HepG2 (cell line): ENCODE data around the gene ZNF512B. TPM values are rescaled to one million over a fixed set of nuclear protein-coding genes. Genes with fewer than 3 reads are reported as not detected.

Experiments
- ATAC-seq: fragments of 200-7000 bp; cut with Tn5 transposase; 3 replicates; pipeline ENCODE4 v1.9.1; 2020; ENCODE audit warnings: mild to moderate bottlenecking, moderate library complexity
- BruUV-seq: library from RNA; stranded (reverse); fragments of 400-500 nt; replicated peaks from 2 replicates; lab custom pipeline; 2021; lab: Mats Ljungman, UMichigan
- CTCF ChIA-PET: fragments of 300-600 bp; formaldehyde crosslinking; extraction: SDS; loops from one replicate; lab custom pipeline; 2021; ENCODE audit warnings: low total read pairs, inconsistent platforms, low intra/inter-chr PET ratio; lab: Yijun Ruan, JAX
- POLR2A ChIA-PET: fragments of 350-600 bp; sonication (Branson Sonifier 250); formaldehyde crosslinking; loops from one replicate; lab custom pipeline; 2020; ENCODE audit warnings: antibody characterized with exemption, inconsistent platforms; lab: Yijun Ruan, JAX
- DNase-seq: peaks from one replicate; pipeline ENCODE4 v3.0.0-alpha.2; 2015; ENCODE audit warnings: low spot score
- FAIRE-seq: peaks from 3 replicates; lab custom pipeline; 2011; peaks lifted over from hg19 to GRCh38; lab: Jason Lieb, UNC
- H2AFZ ChIP-seq: one replicate; pipeline ENCODE4 v1.6.1; 2011; ENCODE audit warnings: low read length, inconsistent platforms
- H3K27ac ChIP-seq: fragments of 300-600 bp; 3 replicates; pipeline ENCODE4 v1.8.0; 2011; ENCODE audit warnings: mixed run types, mild to moderate bottlenecking, mixed read lengths, low read length, inconsistent platforms; ENCODE audit not compliant: insufficient read depth; ENCODE audit errors: extremely low read length
- H3K27me3 ChIP-seq, 2 experiments: fragments of 200-600 bp in 1 of 2; 2 replicates in 1 of 2; 3 replicates in 1 of 2; pipeline versions ENCODE4 v1.6.0 to v1.8.0; 2011; ENCODE audit warnings: low read length in 2 of 2, mild to moderate bottlenecking in 2 of 2, moderate library complexity in 2 of 2, inconsistent platforms in 1 of 2; ENCODE audit not compliant: insufficient read depth in 2 of 2, control insufficient read depth in 1 of 2
- H3K36me3 ChIP-seq, 2 experiments: fragments of 200-600 bp in 1 of 2; replicated peaks in 1 of 2; 2 replicates in 1 of 2; 3 replicates in 1 of 2; pipeline versions ENCODE4 v1.5.1 to v1.8.0; 2011; ENCODE audit warnings: low read length in 2 of 2, inconsistent platforms in 1 of 2; ENCODE audit not compliant: insufficient read depth in 2 of 2, control insufficient read depth in 1 of 2
- H3K4me1 ChIP-seq: 2 replicates; pipeline ENCODE4 v1.5.1; 2012; ENCODE audit warnings: low read length, inconsistent platforms; ENCODE audit not compliant: insufficient read depth
- H3K4me2 ChIP-seq: 2 replicates; pipeline ENCODE4 v1.6.0; 2011; ENCODE audit warnings: low read depth, low read length, inconsistent platforms
- H3K4me3 ChIP-seq, 3 experiments: fragments of 200-600 bp in 1 of 3; sonication (generic), shearing (Covaris generic) in 1 of 3; replicated peaks in 1 of 3; 2 replicates each; pipeline ENCODE4 v1.5.1; 2011 to 2016; ENCODE audit warnings: low read length in 3 of 3, inconsistent platforms in 2 of 3, low read depth in 2 of 3, mild to moderate bottlenecking in 2 of 3, control low read depth in 1 of 3, mixed read lengths in 1 of 3; ENCODE audit not compliant: insufficient read depth in 1 of 3
- H3K79me2 ChIP-seq: one replicate; pipeline ENCODE4 v1.6.1; 2011; ENCODE audit warnings: low read length, inconsistent platforms; ENCODE audit not compliant: insufficient read depth
- H3K9ac ChIP-seq: 2 replicates; pipeline ENCODE4 v1.6.0; 2011; ENCODE audit warnings: mild to moderate bottlenecking, low read depth, low read length, inconsistent platforms; ENCODE audit not compliant: insufficient read depth
- H3K9me3 ChIP-seq: 2 replicates; pipeline ENCODE4 v1.5.1; 2012; ENCODE audit warnings: mild to moderate bottlenecking, low read length
- H4K20me1 ChIP-seq: 2 replicates; pipeline ENCODE4 v1.6.0; 2011; ENCODE audit warnings: inconsistent platforms, mild to moderate bottlenecking, low read length, moderate library complexity; ENCODE audit not compliant: insufficient read depth
- ETV5 ChIP-seq: IDR thresholded peaks from 2 replicates; pipeline ENCODE4 v1.6.1; 2018; ENCODE audit warnings: missing biosample characterization, missing genetic modification reagents, inconsistent platforms, borderline replicate concordance
- HNRNPK ChIP-seq: fragments of 200-400 bp; formaldehyde crosslinking; IDR thresholded peaks from 2 replicates; pipeline ENCODE4 v1.6.1; 2018; ENCODE audit warnings: low read length, low read depth, moderate library complexity, mild to moderate bottlenecking; ENCODE audit not compliant: poor library complexity, severe bottlenecking
- JUND ChIP-seq: sonication (generic); formaldehyde crosslinking; IDR thresholded peaks from 2 replicates; pipeline ENCODE4 v1.8.0; 2022; ENCODE audit warnings: mild to moderate bottlenecking, missing genetic modification reagents
- NR2F6 ChIP-seq, 2 experiments: IDR thresholded peaks; 2 replicates each; pipeline ENCODE4 v1.6.1; 2016; ENCODE audit warnings: antibody characterized with exemption in 1 of 2, mild to moderate bottlenecking in 1 of 2
- PCBP1 ChIP-seq: fragments of 200-400 bp; formaldehyde crosslinking; IDR thresholded peaks from 2 replicates; pipeline ENCODE4 v1.6.1; 2017; ENCODE audit warnings: mild to moderate bottlenecking, low read depth, low read length, borderline replicate concordance
- POLR2G ChIP-seq: fragments of 200-400 bp; formaldehyde crosslinking; IDR thresholded peaks from 2 replicates; pipeline ENCODE4 v1.6.1; 2018; ENCODE audit warnings: mild to moderate bottlenecking, low read depth, low read length, moderate library complexity
- RBFOX2 ChIP-seq: fragments of 200-400 bp; formaldehyde crosslinking; IDR thresholded peaks from 2 replicates; pipeline ENCODE4 v1.6.1; 2017; ENCODE audit warnings: low read depth, mild to moderate bottlenecking, low read length
- REL ChIP-seq: sonication (generic); formaldehyde crosslinking; conservative IDR thresholded peaks from 2 replicates; pipeline ENCODE4 v1.8.0; 2022; ENCODE audit warnings: mild to moderate bottlenecking, missing genetic modification reagents, moderate library complexity
- SMAD3 ChIP-seq: sonication (generic); formaldehyde crosslinking; IDR thresholded peaks from 2 replicates; pipeline ENCODE4 v1.4.0; 2020; ENCODE audit warnings: missing genetic modification reagents
- ZBTB33 ChIP-seq: sonication (generic); formaldehyde crosslinking; IDR thresholded peaks from 2 replicates; pipeline ENCODE4 v1.4.0; 2020; ENCODE audit warnings: missing genetic modification reagents
- ZFP41 ChIP-seq: sonication (generic); formaldehyde crosslinking; IDR thresholded peaks from 2 replicates; pipeline ENCODE4 v1.4.0; 2020; ENCODE audit warnings: mild to moderate bottlenecking, missing genetic modification reagents, borderline replicate concordance
- ZNF788 ChIP-seq: sonication (generic); formaldehyde crosslinking; IDR thresholded peaks from 2 replicates; pipeline ENCODE4 v1.5.0; 2020; ENCODE audit warnings: mild to moderate bottlenecking, missing genetic modification reagents, borderline replicate concordance
- WGBS: methylation state at CpG from one replicate; pipeline ENCODE4 v1.1.6; 2017; ENCODE audit warnings: low lambda C conversion rate; 5-methylcytosine and 5-hydroxymethylcytosine counted together
- in situ Hi-C: cut with HindIII; loops from 2 replicates; pipeline ENCODE4 v1.10.0; 2017; ENCODE audit warnings: low pct_unique_long_range_greater_than_20kb; ENCODE audit not compliant: extremely low pct_ligation_motif_present
- intact Hi-C: fragments of 100-400 bp; cut with micrococcal nuclease; formaldehyde crosslinking; loops from one replicate; pipeline ENCODE4 v1.10.0; 2022; ENCODE audit not compliant: unreplicated experiment
- polyA plus RNA-seq, 8 experiments: library from polyadenylated mRNA; depleted of rRNA in 3 of 8; stranded (reverse) in 7 of 8; unstranded in 1 of 8; fragments of >200 nt; fragmentation: Illumina TruSeq in 4 of 8; extraction: Trizol in 4 of 8; gene quantifications; 2 replicates each; pipeline versions ENCODE4 v1.2.1 to v1.2.3, GENCODE V29; 2011 to 2016; ENCODE audit warnings: low read depth in 4 of 8, missing spikeins in 1 of 8, mixed read lengths in 1 of 8; ENCODE audit not compliant: insufficient read depth in 1 of 8
- total RNA-seq, 5 experiments: library from RNA; depleted of rRNA; stranded (reverse); fragments of >200 nt; fragmentation: Illumina TruSeq; extraction: Trizol; gene quantifications; 2 replicates each; pipeline ENCODE4 v1.2.3, GENCODE V29; 2016; ENCODE audit warnings: low read depth in 1 of 5
- TF ChIP-seq, protein P1 (sequence below): fragments of 450-650 bp; IDR thresholded peaks from 2 replicates; pipeline ENCODE4 v1.6.1; 2017
- TF ChIP-seq, protein P2 (sequence below): sonication (generic); formaldehyde crosslinking; conservative IDR thresholded peaks from 2 replicates; pipeline ENCODE4 v1.5.0; 2020; ENCODE audit warnings: missing genetic modification reagents

The ZNF512B gene
- total and polyA plus RNA-seq, 2 of the 13 experiments (the other 11 are each of a cell fraction or from before 2014, with no cell fraction given) = 11.5 to 30.6 TPM

DNA sequence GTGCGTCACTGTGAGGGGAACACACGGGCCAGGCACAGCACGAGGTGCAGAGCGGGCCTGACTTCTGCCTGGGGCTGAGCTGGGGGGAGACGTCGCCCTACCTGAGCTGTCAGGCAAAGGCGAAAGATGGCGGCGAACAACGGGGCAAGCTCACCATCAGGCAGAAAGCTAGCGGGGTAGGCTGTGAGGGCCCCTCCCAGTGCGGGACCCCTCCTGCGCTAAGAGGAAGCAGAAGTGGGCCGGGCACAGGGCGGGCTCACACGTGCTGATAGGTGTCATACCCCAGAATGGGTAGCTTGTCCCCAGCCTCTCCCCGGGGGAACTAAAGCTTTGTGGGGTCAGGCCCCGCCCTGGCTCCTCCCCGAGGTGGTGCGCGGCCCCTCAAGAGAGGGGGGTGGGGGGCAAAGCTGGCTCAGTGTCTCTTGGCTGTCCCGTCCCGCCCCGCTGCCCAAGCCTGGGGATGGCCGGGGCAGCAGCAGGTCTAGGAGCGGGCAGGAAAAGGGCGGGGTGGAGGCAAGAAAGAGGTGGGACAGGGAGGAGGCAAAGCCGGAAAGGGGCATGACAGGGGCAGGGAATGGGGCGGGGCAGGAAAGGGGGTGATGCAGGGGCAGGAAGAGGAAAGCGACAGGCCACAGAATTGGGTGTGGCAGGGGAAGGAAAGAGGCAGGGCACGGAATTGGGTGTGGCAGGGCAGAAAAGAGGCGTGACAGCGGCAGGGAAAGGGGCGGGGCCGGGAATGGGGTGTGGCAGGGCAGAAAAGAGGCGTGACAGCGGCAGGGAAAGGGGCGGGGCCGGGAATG lies 28.2 kb downstream of the ZNF512B start (continued):
- TF ChIP-seq SMAD3 (no peak), RBFOX2 (no peak; the same call in 1 of the 2 replicates), POLR2G (peak; percentile 18; the same call in 1 of the 2 replicates), HNRNPK (peak; percentile 59), ETV5 (no peak), PCBP1 (peak; percentile 94; the same call in 1 of the 2 replicates), ZFP41 (no peak)
- TF ChIP-seq, protein P1, sequence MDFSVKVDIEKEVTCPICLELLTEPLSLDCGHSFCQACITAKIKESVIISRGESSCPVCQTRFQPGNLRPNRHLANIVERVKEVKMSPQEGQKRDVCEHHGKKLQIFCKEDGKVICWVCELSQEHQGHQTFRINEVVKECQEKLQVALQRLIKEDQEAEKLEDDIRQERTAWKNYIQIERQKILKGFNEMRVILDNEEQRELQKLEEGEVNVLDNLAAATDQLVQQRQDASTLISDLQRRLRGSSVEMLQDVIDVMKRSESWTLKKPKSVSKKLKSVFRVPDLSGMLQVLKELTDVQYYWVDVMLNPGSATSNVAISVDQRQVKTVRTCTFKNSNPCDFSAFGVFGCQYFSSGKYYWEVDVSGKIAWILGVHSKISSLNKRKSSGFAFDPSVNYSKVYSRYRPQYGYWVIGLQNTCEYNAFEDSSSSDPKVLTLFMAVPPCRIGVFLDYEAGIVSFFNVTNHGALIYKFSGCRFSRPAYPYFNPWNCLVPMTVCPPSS = no peak
- TF ChIP-seq, all 625 proteins: peak for 12

GRCh38 chr20:63940472-63941266 lies 29.1 kb downstream of the ZNF512B start:
- Histone ChIP-seq H3K9ac (no peak overlapping the region), H3K4me2 (no peak overlapping the region), H3K4me1 (no peaks in the 10 kb centered on the region), H3K27ac (no peak overlapping the region), H3K27me3 (no peaks in the 10 kb centered on the region), H3K4me3 (no peak overlapping the region), H3K36me3 (peaks cover 50 to 76% of the 10 kb centered on the region in 2 experiments), H4K20me1 (peaks cover 24% of the 10 kb centered on the region; the same call in 1 of the 2 replicates), H2AFZ (no peak overlapping the region), H3K79me2 (peaks cover 2% of the 10 kb centered on the region), H3K9me3 (no peaks in the 10 kb centered on the region)
- ChIA-PET CTCF (no interaction called here), POLR2A (interaction anchor here (1.8 kb wide), 1 partner anchor 16 kb away, joined by 11 read pairs; the partner anchor contains the start of gene UCKL1)
- intact Hi-C loops = no loop called here
- FAIRE-seq (no peak), DNase-seq (no peak), ATAC-seq (peak; percentile 3; the same call in 2 of the 3 replicates)
- in situ Hi-C loops = no loop called here
- BruUV-seq = no TSS peak
- 97% methylated on average over 56 of the region's 58 CpGs for WGBS
- TF ChIP-seq ZNF788 (0 out of 2 replicates have a peak, but pooled peaks have one; percentile 27), REL (CRISPR knock-in tag) (no peak), JUND (CRISPR knock-in tag) (no peak), ZBTB33 (CRISPR knock-in tag) (peak; percentile 45; the same call in 1 of the 2 replicates), NR2F6 (IDR thresholded peaks at IDR 0.05) (no peak), NR2F6 (CRISPR knock-in tag; IDR thresholded peaks at IDR 0.05) (no peak)
- TF ChIP-seq, protein P2, sequence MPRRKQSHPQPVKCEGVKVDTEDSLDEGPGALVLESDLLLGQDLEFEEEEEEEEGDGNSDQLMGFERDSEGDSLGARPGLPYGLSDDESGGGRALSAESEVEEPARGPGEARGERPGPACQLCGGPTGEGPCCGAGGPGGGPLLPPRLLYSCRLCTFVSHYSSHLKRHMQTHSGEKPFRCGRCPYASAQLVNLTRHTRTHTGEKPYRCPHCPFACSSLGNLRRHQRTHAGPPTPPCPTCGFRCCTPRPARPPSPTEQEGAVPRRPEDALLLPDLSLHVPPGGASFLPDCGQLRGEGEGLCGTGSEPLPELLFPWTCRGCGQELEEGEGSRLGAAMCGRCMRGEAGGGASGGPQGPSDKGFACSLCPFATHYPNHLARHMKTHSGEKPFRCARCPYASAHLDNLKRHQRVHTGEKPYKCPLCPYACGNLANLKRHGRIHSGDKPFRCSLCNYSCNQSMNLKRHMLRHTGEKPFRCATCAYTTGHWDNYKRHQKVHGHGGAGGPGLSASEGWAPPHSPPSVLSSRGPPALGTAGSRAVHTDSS (CRISPR knock-in tag) = no peak
